ENCODE data around the gene MAPK8IP1. TPM values are rescaled to one million over a fixed set of nuclear protein-coding genes. Genes with fewer than 3 reads are reported as not detected.

MAPK8IP1 gene
- total and polyA plus RNA-seq, 2 donors (not counting 3 experiments of a cell fraction or from before 2014, with no cell fraction given) = 4.1 to 4.8 TPM

- Histone ChIP-seq H3K4me3 (replicated peaks in 1 of 3; ENCODE audit: insufficient read depth in 1 of 3, low read depth in 1 of 3, low read length in 3 of 3) (peak within 1 kb of the TSS; percentile 39 to 81 (median 68)), H3K27ac (ENCODE audit: insufficient read depth, low read depth, low read length) (peak within 1 kb of the TSS; percentile 63), H3K9ac (replicated peaks; ENCODE audit: extremely low read depth, insufficient read depth, low read length) (peak within 1 kb of the TSS; percentile 84), H3K36me3 (ENCODE audit: control insufficient read depth in 2 of 2, extremely low read depth in 1 of 2, insufficient read depth in 2 of 2, low read length in 2 of 2) (no peaks in the 10 kb centered on the region), H3K79me2 (ENCODE audit: control insufficient read depth, insufficient read depth, low read length) (peaks cover 9% of the 10 kb centered on the region), H2AFZ (ENCODE audit: low read depth, low read length) (peak within 1 kb of the TSS; percentile 74), H4K20me1 (replicated peaks; ENCODE audit: control insufficient read depth, extremely low read depth, insufficient read depth, low read length) (no peaks in the 10 kb centered on the region), H3K4me2 (ENCODE audit: insufficient read depth, low read length) (peak within 1 kb of the TSS; percentile 80), H3K9me3 (replicated peaks; ENCODE audit: control insufficient read depth, insufficient read depth, low read length) (no peaks in the 10 kb centered on the region), H3K27me3 (ENCODE audit: control insufficient read depth in 2 of 2, insufficient read depth in 2 of 2, low read length in 2 of 2) (peaks cover 7 to 12% of the 10 kb centered on the region in 2 experiments), H3K4me1 (ENCODE audit: control insufficient read depth, extremely low read depth, insufficient read depth, low read length) (peaks cover 13% of the 10 kb centered on the region), H3K9me1 (replicated peaks; ENCODE audit: control insufficient read depth, extremely low read depth, insufficient read depth, low read length) (no peaks in the 10 kb centered on the region)
- intact Hi-C loops (cut with micrococcal nuclease) (loop anchor here (1.0 to 10.0 kb wide), 3 partner anchors 11 to 468 kb away; no protein-coding TSS in a partner anchor), dilution Hi-C loops (cut with MboI; ENCODE audit: extremely low pct_ligation_motif_present, low sequenced_read_pairs) (no loop called here)
- FAIRE-seq (peak; percentile 96), DNase-seq (ENCODE audit: low read depth, low spot score) (peak; percentile 98)
- ChIA-PET CTCF (interaction anchor here (0.6 to 1.2 kb wide), 6 partner anchors 11 to 159 kb away, joined by 3 to 5 read pairs (median 3); no protein-coding TSS in a partner anchor), POLR2A (interaction anchor here (0.7 to 0.9 kb wide), 5 partner anchors 11 to 746 kb away, joined by 3 to 5 read pairs (median 4); no protein-coding TSS in a partner anchor)
- BruUV-seq (replicated peaks) = no TSS peak
- TF ChIP-seq POLR2AphosphoS5 (IDR thresholded peaks at IDR 0.05; ENCODE audit: insufficient read depth, low read depth, low read length) (peak; percentile 85), MAX (IDR thresholded peaks at IDR 0.05; ENCODE audit: insufficient read depth, insufficient read length) (peak; percentile 93), JUN (IDR thresholded peaks at IDR 0.05; ENCODE audit: borderline replicate concordance, insufficient read depth, insufficient read length, low read depth) (no peak), FOS (IDR thresholded peaks at IDR 0.05; ENCODE audit: borderline replicate concordance, insufficient read depth, low read length) (no peak), POLR2A (IDR thresholded peaks at IDR 0.05; ENCODE audit: low read depth, low read length) (peak; percentile 81)
Measured at GRCh38 chr11:45846974-45847910, 38.2 kb upstream of the MAPK8IP1 start, which contains the start of gene CRY2. TSS of gene CRY2 (plus strand) at chr11:45847475. CDS start at chr11:45847491, 16 bp downstream.
